ENCODE results near the gene ZNF787. TPM values are rescaled to one million over a fixed set of nuclear protein-coding genes. Genes with fewer than 3 reads are reported as not detected.

ZNF787 gene
- total and polyA plus RNA-seq, 2 of the 4 experiments (the other 2 are of a cell fraction), result 4.8 to 11.2 TPM

- H3K9ac ChIP-seq (ENCODE audit: low read depth, low read length), result no peak overlapping the region
- H4K5ac ChIP-seq (ENCODE audit: low read depth, low read length), result no peak overlapping the region
- intact Hi-C loops (cut with micrococcal nuclease), result no loop called here
- peaks cover 20% of the 10 kb centered on the region for H3K9me1 ChIP-seq (ENCODE audit: insufficient read depth, low read length)
- peaks cover 0 to 72% of the 10 kb centered on the region in 2 experiments; a peak in 2 of 4 replicates for H3K79me1 ChIP-seq (ENCODE audit: low read depth in 1 of 2, low read length in 2 of 2)
- H2AK5ac ChIP-seq (ENCODE audit: low read depth, low read length), result no peak overlapping the region
- no peak overlapping the region for H3K56ac ChIP-seq (ENCODE audit: extremely low read depth, insufficient read depth, low read length)
- peaks cover 29% of the 10 kb centered on the region for H3K4me1 ChIP-seq (ENCODE audit: control insufficient read depth, insufficient read depth, low read length)
- no TSS peak for BruUV-seq (replicated peaks)
- H2BK120ac ChIP-seq (ENCODE audit: low read depth, low read length), result no peak overlapping the region
- TF ChIP-seq SMC3 (IDR thresholded peaks at IDR 0.05; ENCODE audit: low read depth, low read length) (no peak), POLR2A (IDR thresholded peaks at IDR 0.05; ENCODE audit: low read depth, low read length) (no peak), MAZ (IDR thresholded peaks at IDR 0.05; ENCODE audit: borderline replicate concordance, low read depth, low read length) (no peak), USF2 (IDR thresholded peaks at IDR 0.05; ENCODE audit: low read depth, low read length) (no peak), MAFK (IDR thresholded peaks at IDR 0.05; ENCODE audit: low read depth, low read length) (no peak), RAD21 (IDR thresholded peaks at IDR 0.05; ENCODE audit: low read length) (no peak)
- ATAC-seq (ENCODE audit: low read depth) (no peak), DNase-seq (no peak)
- no peak overlapping the region for H2AK9ac ChIP-seq (replicated peaks; ENCODE audit: low read depth, low read length, poor library complexity)
- H3K27ac ChIP-seq (ENCODE audit: insufficient read depth, low read length), result no peak overlapping the region
- H3K23ac ChIP-seq (ENCODE audit: low read depth, low read length), result no peak overlapping the region
- no peak overlapping the region for H3K4me3 ChIP-seq (ENCODE audit: insufficient read depth, low read depth, low read length)
- peaks cover 10% of the 10 kb centered on the region; the same call in 1 of the 2 replicates for H3K36me3 ChIP-seq (ENCODE audit: control insufficient read depth, insufficient read depth, low read length)
- WGBS, 2 experiments (ENCODE audit: extremely low coverage in 2 of 2, insufficient read length in 1 of 2), result no CpG with 5 or more reads among the region's 21 CpGs
- peaks cover 97% of the 10 kb centered on the region for H4K20me1 ChIP-seq (ENCODE audit: insufficient read depth, low read length)
- H3K27me3 ChIP-seq (ENCODE audit: control insufficient read depth, insufficient read depth, low read length), result no peaks in the 10 kb centered on the region
- in situ Hi-C loops (cut with MboI; ENCODE audit: low sequenced_read_pairs), result no loop called here
- no peak overlapping the region for H2BK5ac ChIP-seq (ENCODE audit: low read depth, low read length, poor library complexity, severe bottlenecking)
- ChIA-PET POLR2A (ENCODE audit: unreplicated experiment) (interaction anchor here (0.6 kb wide), 1 partner anchor 24 kb away, joined by 23 read pairs; no protein-coding TSS in a partner anchor), CTCF (no interaction called here)
- H2AFZ ChIP-seq (replicated peaks; ENCODE audit: low read length, poor library complexity), result no peak overlapping the region
- H4K91ac ChIP-seq (ENCODE audit: insufficient read depth, low read depth, low read length), result no peak overlapping the region
- H3K4ac ChIP-seq (ENCODE audit: low read depth, low read length), result no peak overlapping the region
- no peak overlapping the region for H4K8ac ChIP-seq (ENCODE audit: low read depth in 2 of 2, low read length in 2 of 2)
- no peaks in the 10 kb centered on the region for H3K9me3 ChIP-seq (ENCODE audit: control insufficient read depth, insufficient read depth, low read length)
- H2BK20ac ChIP-seq (ENCODE audit: low read depth, low read length), result no peak overlapping the region
- dilution Hi-C loops (cut with HindIII; ENCODE audit: low sequenced_read_pairs, unreplicated experiment), result no loop called here
- H3K4me2 ChIP-seq (ENCODE audit: low read depth, low read length), result no peak overlapping the region
- no peak overlapping the region for H3K14ac ChIP-seq (replicated peaks; ENCODE audit: low read depth, low read length)
- H2BK15ac ChIP-seq (ENCODE audit: low read depth, low read length), result no peak overlapping the region
- H3K18ac ChIP-seq (ENCODE audit: low read depth, low read length), result no peak overlapping the region
These were observed 5.6 kb downstream of the ZNF787 start for GRCh38 chr19:56115490-56115889.

Measured in IMR-90 (cell line).